Ammon's horn (tissue), 1 donor: Measurements from ENCODE around the gene CCL25.
"Not testable (repeated sequence)": the region's sequence is repeated elsewhere in the genome, so short reads cannot be mapped to it uniquely, and the experiment has no call there.

Experiments
- DNase-seq: peaks from one replicate; pipeline ENCODE4 v3.0.0-alpha.2; 2016; ENCODE audit warnings: low spot score

Gene CCL25

DNA sequence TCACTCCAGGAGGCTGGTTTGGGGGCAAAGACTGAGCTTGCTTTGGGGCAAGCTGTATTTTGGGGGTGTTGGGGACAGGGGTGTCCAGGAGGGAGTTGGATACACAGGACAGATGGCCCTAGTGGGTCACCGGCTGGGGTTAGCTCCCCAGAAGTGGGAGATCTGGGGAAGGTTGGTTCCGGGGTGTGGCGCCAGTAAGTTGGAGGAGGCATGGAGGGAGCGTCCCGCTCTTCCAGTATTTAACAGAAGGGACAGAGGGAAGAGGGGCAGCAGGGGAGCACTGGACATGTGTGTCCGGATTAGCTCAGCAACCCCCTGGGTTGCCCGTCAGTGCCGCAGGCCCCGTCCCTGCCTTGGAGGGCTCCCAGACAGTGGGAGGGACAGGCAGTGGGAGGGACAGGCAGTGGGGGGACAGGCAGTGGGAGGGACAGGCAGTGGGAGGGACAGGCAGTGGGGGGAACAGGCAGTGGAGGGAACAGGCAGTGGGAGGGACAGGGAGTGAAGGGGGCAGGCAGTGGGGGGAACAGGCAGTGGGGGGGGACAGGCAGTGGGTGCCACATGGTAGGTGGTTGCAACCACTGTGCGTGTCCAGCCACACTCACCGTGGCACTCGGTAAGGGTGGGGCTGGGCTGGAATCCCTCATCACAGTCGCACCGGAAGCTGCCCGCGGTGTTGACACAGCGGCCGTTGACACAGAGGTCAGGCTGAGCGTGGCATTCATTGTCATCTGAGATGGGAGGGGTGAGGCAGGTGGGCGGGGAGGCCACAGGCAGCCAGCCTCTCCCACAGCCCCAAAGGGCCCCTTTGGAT is 33.2 kb downstream of the CCL25 start:
- DNase-seq = no peak

DNA sequence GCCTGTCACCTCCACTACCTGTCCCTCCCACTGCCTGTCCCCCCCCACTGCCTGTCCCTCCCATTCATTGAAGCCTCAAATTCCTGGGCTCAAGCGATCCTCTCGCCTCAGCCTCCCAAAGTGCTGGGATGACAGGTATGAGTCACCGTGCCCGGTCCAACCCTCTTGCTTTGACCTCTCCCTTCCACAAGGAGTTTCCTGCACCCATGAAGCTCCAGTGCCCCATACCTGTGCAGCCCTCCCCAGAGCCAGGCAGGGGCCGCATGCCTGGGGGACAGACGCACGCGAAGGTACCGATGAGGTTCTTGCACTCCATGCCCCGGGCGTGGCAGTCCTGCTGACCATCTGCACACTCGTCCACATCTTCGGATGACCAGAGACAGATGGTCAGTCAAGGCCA is 34.3 kb downstream of the CCL25 start:
- no peak for DNase-seq

DNA sequence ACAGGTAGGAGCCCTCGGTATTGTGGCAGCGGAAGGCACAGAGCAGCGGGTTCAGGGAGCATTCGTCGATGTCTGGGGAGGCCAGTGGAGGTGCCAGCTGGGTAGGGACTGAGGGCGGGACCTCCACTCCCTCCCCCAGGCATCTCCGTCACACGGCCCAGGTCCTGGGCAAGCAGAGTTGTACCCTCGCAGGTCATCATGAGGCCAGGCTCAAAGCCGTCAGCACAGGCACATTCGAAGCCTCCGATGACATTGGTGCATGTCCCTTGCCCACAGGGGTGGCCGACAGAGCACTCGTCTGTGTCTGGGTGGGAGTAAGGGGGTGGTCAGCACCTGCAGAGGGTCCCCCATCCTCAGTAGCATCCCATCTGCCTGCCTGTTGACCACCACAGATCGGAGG is 35.3 kb downstream of the CCL25 start:
- no peak for DNase-seq

DNA sequence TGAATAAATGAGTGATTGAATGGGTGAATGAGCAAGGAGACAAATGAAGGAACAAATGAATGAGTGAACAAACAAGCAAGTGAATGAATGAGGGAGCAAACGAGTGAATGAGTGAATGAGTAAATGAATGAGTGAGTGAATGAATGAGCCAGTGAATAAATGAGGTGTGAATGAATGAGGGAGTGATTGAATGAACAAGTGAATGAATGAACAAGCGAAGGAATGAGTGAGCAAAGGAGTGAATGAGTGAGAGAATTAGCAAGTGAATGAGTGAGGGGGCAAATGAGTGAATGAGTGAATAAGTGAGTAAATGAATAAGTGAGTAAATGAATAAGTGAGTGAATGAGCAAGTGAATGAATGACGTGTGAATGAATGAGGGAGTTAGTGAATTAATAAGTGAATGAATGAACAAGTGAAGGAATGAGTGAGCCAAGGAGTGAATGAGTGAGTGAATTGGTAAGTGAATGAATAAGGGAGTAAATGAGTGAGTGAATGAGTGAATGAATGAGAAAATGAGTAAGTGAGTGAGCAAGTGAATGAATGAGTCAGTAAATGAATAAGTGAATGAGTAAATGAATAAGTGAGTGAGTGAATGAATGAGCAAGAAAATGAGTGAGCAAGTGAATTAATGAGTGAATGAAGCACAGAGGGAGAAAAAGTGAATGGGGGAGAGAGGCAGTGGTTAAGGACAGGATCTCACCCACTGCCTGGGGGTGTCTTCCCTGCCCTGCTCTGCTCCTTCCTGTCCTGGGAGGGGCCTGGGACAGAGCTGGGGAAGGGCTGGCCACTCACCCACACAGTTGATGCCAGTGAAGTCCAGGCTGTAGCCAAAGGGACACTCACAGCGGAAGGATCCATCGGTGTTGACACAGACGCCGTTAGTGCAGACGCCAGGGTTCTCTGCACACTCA is 36.4 kb downstream of the CCL25 start:
- DNase-seq = no peak

DNA sequence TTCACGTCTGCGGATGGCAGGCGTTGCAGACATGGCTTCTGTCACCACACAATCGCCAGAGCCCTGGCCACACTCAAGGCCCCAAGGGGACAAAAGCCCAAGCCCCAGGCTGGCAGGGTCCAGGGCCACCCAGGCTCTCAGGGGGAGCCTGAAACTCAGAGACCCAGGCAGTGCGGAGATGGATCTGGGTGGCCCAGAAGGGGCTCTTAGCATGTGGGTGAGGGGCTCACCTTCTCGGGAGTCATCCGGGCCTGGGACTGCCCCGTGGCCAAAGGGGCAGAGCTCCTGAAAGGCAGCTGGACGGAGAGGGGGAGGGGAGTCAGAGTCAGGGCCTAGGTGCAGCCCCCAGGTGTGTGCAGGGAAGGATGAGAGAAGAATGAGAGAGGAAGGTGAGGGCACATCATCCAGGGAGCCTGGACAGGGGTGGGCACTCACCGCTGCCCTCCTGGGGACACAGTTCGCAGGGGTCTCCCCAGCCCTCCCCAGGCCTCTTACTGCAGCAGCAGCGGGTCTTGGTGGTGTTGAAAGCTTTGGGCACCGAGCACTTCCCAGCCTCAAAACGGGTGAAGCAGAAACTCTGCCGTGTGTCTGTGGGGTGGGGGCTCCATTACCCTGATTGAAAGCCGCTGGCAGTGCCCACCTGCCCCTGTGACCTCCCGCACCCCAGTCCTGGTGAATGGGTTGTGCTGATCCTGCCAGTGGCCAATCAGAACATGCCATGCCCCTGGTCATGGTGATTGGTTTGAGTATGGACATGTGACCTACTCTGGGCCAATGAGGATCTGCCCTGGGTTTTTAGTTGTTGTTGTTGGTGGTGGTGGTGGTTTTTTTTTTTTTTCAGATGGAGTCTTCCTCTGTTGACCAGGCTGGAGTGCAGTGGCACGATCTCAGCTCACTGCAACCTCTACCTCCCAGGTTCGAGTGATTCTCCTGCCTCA is 37.4 kb downstream of the CCL25 start:
- no peak for DNase-seq

DNA sequence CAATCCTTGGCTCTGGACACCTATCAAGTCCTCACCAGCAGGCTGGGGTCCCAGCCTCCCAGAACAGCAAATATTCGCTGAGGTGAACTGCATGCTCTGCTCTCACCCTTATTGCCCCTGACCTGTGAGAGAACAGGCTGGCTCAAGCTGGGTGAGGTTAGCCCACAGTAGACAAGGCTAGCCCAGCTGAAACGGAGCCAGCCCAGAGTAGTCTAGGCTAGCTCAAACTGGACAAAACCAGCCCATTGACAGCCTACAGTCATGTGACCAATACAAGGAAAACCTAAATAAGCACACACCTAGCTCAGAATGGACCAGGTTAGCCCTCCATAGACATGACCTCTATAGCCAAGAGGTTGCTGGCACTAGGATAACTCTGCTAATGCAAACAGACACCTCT is 38.4 kb downstream of the CCL25 start:
- no peak for DNase-seq

DNA sequence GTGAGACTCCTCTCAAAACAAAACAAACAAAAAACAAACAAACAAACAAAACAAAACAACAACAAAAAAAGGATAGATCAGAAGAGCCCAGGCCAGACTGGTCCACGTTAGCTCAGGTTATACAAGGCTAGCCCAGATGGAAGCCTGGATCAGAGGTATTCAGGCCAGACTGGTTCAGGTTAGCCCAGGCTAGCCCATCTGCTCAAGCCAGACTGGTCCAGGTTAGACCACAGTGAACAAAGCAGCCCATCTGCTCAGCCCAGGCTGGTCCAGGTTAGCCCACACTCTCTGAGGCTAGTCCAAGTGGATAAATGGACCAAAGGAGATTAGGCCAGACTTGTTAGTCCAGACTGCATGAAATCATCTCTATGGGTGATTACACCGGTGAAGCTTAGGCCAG is 41.2 kb downstream of the CCL25 start:
- no peak for DNase-seq

DNA sequence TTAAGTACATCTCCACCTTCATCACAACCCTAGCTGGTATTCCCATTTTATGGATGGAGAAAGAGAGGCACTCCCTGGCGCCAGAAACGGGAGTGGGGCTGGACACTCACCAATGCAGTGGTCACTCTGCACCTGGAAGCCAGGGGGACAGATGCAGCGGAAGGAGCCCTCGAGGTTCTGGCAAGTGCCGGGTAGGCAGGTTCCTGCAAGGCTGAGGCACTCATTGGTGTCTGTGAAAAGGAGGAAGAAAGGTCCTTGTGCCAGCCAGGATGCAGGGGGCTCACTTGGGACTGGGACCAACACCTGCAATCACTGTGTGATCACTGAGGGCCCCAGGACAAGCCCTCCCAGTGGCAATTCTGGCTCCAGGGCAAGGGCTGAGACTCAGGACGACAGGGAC is 41.8 kb downstream of the CCL25 start:
- no peak for DNase-seq

DNA sequence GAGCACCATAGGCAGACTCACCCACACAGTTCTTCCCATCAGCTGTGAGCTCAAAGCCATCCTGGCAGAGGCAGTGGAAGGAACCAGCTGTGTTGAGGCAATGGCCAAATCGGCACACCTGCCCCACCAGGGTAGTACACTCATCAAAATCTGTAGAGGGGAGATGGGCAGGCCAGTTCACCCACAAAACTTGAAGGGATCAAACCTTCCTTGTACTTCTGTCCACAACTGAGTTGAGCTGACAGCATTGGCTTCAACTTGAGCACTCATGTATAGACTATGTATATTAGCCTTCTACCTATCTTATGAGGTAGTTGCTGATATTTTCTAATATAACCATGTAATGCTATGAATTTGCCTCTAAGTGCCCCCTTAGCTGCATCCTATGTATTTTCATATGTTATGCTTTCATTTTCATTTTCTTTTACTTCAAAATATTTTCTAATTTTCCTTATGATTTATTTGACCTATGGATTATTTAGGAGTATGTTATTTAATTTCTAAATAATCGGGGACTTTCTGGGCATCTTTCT is 42.9 kb downstream of the CCL25 start:
- no peak for DNase-seq

DNA sequence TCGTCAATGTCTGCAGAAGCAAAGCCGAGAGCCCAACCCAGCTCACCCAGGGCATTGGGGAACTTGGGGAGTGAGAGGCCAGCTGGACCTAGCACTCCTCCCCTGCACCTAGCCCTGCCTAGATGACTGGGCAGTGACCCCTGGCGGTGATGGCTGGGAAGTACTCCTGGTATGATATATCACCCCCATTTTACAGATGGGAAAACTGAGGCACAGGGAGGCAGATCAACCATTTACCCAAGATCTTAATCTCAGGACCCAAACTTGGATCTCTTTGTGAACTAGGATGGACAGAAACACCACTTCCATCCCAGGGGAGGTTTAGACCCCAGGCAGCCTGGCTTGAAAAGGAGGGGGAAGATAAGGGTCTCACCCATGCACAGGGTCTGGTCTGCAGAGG is 43.5 kb downstream of the CCL25 start:
- DNase-seq = no peak

DNA sequence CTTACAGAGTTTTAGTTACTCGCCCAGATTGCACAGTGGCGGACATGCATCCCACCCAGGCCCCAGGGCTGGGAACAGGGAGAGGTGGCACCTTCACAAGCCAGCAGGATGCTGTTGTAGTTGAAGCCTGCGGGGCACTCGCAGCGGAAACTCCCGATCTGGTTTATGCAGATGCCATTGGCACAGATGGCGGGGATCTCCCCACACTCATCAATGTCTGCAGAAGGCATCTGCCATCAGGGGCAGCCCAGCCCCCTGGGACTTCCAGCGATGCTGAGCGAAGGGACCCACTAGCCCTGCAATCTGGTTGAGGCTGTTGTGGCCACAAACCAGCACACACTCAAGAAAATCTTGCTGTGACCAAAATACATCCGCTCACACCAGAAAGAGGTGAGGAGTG is 44.6 kb downstream of the CCL25 start:
- no peak for DNase-seq

DNA sequence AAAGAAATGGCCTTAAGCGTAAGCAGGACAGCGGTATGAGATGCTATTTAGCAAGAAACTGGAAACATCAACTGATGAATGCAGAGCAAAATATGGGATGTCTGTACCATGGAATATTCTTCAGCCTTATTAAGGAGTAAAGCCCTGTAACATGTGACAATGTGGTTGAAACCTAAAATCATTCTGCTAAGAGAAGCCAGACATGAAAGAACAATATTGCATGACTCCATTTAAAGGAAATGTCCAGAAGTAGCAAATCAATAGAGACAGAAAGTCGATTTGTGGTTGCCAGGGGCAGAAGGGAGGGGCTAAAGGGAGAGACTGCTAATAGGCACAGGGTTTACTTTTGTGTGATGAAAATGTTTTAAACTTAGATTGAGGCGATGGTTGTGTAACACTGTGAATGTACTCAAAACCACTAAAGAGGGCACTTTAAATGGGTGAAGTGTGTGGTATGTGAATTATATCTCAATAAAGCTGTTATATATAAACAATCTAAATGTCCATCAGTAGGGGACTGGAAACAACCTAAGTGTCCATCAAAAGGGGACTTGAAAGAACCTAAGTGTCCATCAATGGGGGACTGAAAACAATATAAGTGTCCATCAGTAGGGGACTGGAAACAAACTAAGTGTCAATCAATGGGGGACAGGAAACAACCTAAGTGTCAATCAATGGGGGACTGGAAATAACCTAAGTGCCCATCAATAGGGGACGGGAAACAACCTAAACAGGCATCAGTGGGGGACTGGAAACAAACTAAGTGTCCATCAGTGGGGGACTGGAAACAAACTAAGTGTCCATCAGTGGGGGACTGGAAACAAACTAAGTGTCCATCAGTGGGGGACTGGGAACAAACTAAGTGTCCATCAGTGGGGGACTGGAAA is 45.4 kb downstream of the CCL25 start:
- DNase-seq = no peak

DNA sequence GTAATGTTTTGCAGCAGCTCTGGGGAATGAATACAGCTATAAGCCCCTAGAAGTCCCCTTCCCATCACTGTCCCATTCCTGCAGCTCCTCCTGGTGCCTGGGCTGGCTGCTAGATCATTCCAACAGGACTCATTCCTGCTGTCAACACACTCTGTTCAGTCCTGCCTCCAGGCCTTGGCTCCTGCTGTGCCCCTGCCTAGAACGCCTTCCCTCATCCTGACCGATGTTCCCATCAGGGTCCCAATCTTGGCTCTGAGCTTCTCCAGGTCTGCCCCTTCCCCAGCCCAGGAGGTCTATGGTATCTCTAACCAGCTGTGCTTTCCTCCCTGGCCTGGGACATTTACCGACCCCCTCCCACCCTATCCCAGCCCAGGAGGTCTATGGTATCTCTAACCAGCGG is 48.8 kb downstream of the CCL25 start:
- DNase-seq = no peak

DNA sequence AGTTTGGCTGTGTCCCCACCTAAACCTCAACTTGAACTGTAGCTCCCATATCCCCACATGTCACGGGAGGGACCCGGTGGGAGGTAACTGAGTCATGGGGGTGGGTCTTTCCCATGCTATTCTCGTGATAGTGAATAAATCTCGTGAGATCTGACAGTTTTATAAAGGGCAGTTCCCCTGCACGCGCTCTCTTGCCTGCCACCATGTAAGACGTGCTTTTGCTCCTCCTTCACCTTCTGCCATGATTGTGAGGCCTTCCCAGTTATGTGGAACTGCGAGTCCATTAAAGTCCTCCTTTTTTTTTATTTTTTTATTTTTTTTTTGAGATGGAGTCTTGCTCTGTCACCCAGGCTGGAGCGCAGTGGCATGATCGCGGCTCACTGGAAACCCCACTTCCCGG is 49.4 kb downstream of the CCL25 start:
- not testable (repeated sequence) for DNase-seq

DNA sequence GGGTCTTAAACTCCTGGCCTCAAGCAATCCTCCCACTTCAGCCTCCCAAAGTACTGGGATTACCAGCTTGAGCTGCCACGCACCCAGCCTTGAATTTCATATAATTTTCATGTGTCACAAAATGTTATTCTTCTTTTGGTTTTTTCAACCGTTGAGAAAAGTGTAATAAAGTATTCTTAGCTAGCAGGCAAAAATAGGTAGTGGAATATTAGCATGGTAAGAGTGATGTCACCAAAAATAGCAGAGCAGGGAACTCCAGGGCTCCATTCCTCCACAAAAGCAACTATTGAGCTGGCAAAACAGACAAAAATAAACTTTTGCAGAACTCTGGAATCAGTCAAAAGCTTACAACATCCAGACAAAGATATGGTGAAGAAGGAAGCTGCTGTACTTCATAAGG is 52.9 kb downstream of the CCL25 start:
- no peak for DNase-seq

DNA sequence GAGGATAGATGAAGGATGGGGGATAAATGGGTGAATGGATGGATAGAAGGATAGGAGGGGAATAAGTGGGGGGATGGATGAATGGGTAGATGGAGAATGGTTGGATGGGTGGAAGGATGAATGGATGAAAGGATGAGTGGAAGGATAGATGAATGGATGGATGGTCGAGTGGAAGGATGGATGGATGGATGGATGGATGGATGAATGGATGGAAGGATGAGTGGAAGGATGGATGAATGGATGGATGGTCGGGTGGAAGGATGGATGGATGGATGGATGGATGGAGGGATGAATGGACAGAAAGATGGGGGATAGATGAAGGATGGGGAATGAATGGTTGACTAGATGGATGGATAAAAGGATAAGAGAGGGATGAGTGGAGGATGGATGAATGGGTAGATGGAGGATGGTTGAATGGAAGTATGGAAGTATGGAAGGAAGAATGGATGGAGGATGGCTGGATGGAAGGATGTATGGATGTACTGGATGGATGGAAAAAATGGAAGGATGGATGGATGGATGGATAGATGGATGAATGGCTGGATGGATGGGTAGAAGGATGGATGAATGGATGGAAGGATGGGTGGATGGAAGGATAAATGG is 54.8 kb downstream of the CCL25 start:
- no peak for DNase-seq

DNA sequence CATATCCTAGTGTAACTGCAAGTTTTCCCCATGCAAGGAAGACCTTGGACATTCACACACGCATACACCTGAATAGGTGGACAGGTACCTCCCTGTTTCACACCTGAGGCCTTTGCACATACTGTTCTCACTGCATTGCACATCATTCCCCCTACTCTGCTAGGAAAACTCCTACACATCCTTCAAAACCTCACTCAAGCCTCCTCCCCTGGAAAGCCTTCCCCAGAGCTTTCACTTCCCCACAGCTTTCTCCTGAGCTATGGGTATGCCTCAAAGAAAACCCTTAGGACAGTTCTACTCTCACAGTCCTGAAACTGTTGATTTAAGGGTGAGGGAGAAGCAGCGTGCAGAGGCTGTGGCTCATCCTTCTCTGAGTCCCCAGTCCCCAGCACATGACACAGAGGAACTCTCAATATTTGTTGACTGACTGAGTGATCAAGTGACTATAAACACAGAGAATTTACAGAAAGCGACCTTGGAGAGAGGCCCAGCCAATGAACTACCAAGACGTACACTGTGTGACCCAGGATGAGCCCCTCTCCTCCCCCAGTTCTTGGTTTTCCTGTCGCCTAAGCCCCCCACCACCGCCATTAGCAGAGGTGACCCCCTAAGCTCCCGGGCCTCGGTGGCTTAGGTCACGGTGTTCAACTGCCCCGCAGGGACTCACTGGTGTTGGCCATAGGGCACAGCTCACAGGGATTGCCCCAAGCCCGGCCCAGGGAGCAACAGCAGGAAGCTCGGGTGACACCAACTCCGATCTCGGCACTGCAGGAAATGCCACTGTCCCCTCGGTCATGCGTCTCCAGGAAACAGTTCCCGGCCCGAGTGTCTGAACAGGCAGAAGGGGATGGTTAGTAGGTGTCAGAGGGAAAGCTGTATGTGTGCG is 56.2 kb downstream of the CCL25 start:
- DNase-seq = no peak

DNA sequence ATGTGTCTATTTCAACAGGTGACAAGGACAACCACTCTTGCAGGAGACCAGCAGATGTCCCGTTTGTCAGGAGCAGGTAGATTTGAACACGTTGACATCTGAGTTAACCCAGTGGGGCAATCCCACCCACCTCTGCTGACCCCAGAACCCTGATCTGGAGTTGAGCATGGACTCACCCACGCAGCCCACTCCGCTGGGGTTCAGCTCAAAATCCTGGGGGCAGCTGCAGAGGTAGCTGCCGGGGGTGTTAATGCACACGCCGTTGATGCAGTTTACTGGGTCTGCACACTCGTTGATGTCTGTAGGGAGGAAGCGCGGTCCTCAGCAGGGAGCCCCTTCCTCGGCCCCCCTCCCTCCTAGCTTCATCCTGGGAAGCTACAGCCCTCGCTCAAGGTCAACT is 56.9 kb downstream of the CCL25 start:
- DNase-seq = no peak

DNA sequence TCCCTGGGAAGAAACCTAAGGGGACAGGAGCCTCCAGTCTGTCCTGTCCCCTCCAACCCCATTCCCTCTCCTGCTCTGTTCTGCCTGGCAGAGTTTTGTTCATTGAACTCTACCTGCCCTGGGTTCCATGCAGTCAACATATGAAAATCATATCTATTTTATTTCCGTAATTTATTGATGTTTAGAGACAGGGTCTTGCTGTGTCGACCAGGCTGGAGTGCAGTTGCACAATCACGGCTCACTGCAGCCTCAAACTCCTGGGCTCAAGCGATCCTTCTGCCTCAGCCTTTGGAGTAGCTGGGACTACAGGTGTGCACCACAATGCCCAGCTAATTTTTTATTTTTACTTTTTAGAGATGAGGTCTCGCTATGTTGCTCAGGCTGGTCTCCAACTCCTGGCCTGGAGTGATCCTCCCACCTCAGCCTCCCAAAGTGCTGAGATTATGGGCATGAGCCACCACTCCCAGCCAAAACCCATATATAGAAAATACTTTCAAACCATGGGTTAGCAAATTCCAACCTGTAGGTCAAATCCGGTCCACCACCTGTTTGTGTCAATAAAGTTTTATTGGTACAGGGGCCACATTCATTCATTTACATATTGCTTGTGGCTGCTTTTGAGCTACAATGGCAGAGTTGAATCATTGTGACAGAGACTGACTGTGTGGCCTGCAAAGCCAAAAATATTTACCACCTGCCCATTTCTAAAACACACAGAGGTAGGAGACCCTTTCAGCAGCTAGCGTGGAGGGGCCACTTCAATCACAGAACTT is 57.5 kb downstream of the CCL25 start:
- no peak for DNase-seq
